Ovary (tissue), 9 donors: Measurements from ENCODE around the gene ARHGEF10L. TPM values are rescaled to one million over a fixed set of nuclear protein-coding genes. Genes with fewer than 3 reads are reported as not detected.

Source experiments
- DNase-seq, 5 donors: peaks; one replicate each; pipeline ENCODE4 v3.0.0-alpha.2; 2019 to 2020
- H3K27ac ChIP-seq, 2 donors: fragments of 200-600 bp; one replicate each; pipeline versions ENCODE4 v1.5.1 to v1.8.0; 2019 to 2022
- H3K27me3 ChIP-seq: fragments of 200-600 bp; one replicate; pipeline ENCODE4 v1.8.0; 2022
- H3K36me3 ChIP-seq: fragments of 200-600 bp; sonication (generic); one replicate; pipeline ENCODE4 v1.5.1; 2019
- H3K4me1 ChIP-seq: one replicate; pipeline ENCODE4 v1.8.1; 2013; ENCODE audit warnings: mild to moderate bottlenecking, moderate library complexity; ENCODE audit not compliant: insufficient read depth
- H3K4me3 ChIP-seq: fragments of 200-600 bp; sonication (generic); one replicate; pipeline ENCODE4 v1.5.1; 2017
- H3K9me3 ChIP-seq, 2 donors: fragments of 200-600 bp in 1 of 2; sonication (generic) in 1 of 2; one replicate each; pipeline versions ENCODE4 v1.5.1 to v1.8.1; 2013 to 2019; ENCODE audit warnings: mild to moderate bottlenecking in 1 of 2, moderate library complexity in 1 of 2
- EP300 ChIP-seq: sonication (generic); formaldehyde crosslinking; IDR thresholded peaks from one replicate; pipeline ENCODE4 v1.6.1; 2017; ENCODE audit warnings: antibody characterized with exemption
- POLR2A ChIP-seq: fragments of 450-650 bp; IDR thresholded peaks from one replicate; pipeline ENCODE4 v1.6.1; 2017; ENCODE audit warnings: antibody characterized with exemption, mild to moderate bottlenecking, moderate library complexity
- WGBS, 3 donors: extraction: QIAGEN DNeasy Blood & Tissue Kit in 1 of 3; methylation state at CpG; one replicate each; pipeline versions ENCODE4 v1.1.5 to v1.1.7; 2013 to 2017; 5-methylcytosine and 5-hydroxymethylcytosine counted together
- intact Hi-C, 4 donors: fragments of 100-400 bp; cut with DNase I; formaldehyde crosslinking; loops; one replicate each; pipeline versions ENCODE4 v1.11.0 to v1.15.1; 2022 to 2023
- polyA plus RNA-seq, 2 donors: library from polyadenylated mRNA; stranded (reverse); fragments of 200-250 nt in 1 of 2; fragments of 350-450 nt in 1 of 2; fragmentation: Illumina TruSeq in 1 of 2; extraction: RNeasy Lipid Tissue Mini Kit (QIAGEN cat#74804) in 1 of 2; gene quantifications; one replicate each; pipeline ENCODE4 v1.2.3, GENCODE V29; 2013 to 2014
- total RNA-seq, 7 donors: library from RNA; depleted of rRNA in 2 of 7; stranded (reverse); fragments of >200 nt in 2 of 7; fragmentation: NEBNext Ultra II Directional in 3 of 7; extraction: Animal tissue kit (Norgen Biotek cat#: 25700) in 3 of 7; gene quantifications; one replicate each; pipeline versions ENCODE4 v1.1.0 to v1.2.4, GENCODE V29; 2016 to 2023
- TF ChIP-seq, protein P1 (sequence below), 3 donors: fragments of 450-650 bp in 2 of 3; fragments of 200-600 bp in 1 of 3; IDR thresholded peaks; one replicate each; pipeline versions ENCODE4 v1.5.1 to v1.8.0; 2016 to 2022; ENCODE audit warnings: antibody characterized with exemption in 3 of 3, mild to moderate bottlenecking in 1 of 3
- donor health status: DM: no; HTN: no; CAD: no; lungs with moderate emphysema.
- donor health status: DM: no; HTN: no; CAD: no.
- donor health status: Bipolar disorder and iron deficiency.
- donor health status: DM: yes; HTN: yes; CAD: no.
- donor health status: DM: no; HTN: no; CAD: no.
- donor health status: DM: yes; HTN: yes; CAD: no.

The ARHGEF10L gene
- total and polyA plus RNA-seq, 9 donors, result 3.6 to 23.0 (median 18.3) TPM

DNA sequence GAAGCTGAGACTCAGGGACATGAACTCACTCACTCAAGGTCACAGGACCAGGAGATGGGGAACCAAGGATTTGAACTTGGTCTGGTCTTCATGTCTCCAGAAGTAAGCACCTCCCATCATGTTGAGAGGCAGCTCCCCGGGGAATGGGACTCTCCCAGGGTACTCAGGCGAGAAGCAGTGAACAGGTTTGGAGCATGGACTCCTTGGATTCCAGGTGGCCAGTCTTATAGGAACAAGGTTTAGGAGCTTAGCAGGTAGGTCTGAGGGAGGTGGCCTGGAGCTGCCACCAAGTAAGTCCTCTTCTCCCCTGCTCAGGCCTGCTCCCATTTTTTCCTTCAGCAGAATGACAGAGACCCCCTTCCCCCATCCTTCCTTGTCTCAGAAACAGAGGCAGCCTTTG lies 14.9 kb upstream of the ARHGEF10L start:
- whole genome bisulfite sequencing, 3 donors, result 89 to 94% (median 91%) methylated on average over 2 of the region's 2 CpGs
- Histone ChIP-seq H3K9me3 (no peaks in the 10 kb centered on the region), H3K27ac (no peak overlapping the region), H3K4me3 (no peak overlapping the region), H3K4me1 (peaks cover 3% of the 10 kb centered on the region), H3K36me3 (no peaks in the 10 kb centered on the region), H3K27me3 (no peaks in the 10 kb centered on the region)
- TF ChIP-seq, protein P1, sequence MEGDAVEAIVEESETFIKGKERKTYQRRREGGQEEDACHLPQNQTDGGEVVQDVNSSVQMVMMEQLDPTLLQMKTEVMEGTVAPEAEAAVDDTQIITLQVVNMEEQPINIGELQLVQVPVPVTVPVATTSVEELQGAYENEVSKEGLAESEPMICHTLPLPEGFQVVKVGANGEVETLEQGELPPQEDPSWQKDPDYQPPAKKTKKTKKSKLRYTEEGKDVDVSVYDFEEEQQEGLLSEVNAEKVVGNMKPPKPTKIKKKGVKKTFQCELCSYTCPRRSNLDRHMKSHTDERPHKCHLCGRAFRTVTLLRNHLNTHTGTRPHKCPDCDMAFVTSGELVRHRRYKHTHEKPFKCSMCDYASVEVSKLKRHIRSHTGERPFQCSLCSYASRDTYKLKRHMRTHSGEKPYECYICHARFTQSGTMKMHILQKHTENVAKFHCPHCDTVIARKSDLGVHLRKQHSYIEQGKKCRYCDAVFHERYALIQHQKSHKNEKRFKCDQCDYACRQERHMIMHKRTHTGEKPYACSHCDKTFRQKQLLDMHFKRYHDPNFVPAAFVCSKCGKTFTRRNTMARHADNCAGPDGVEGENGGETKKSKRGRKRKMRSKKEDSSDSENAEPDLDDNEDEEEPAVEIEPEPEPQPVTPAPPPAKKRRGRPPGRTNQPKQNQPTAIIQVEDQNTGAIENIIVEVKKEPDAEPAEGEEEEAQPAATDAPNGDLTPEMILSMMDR (IDR thresholded peaks at IDR 0.05), result no peak
- TF ChIP-seq EP300 (no peak), POLR2A (no peak)
- intact Hi-C loops, result loop anchor here in 1 of 4 donors (10.0 kb wide), 1 partner anchor 70 kb away; no protein-coding TSS in a partner anchor
- no peak for DNase-seq

DNA sequence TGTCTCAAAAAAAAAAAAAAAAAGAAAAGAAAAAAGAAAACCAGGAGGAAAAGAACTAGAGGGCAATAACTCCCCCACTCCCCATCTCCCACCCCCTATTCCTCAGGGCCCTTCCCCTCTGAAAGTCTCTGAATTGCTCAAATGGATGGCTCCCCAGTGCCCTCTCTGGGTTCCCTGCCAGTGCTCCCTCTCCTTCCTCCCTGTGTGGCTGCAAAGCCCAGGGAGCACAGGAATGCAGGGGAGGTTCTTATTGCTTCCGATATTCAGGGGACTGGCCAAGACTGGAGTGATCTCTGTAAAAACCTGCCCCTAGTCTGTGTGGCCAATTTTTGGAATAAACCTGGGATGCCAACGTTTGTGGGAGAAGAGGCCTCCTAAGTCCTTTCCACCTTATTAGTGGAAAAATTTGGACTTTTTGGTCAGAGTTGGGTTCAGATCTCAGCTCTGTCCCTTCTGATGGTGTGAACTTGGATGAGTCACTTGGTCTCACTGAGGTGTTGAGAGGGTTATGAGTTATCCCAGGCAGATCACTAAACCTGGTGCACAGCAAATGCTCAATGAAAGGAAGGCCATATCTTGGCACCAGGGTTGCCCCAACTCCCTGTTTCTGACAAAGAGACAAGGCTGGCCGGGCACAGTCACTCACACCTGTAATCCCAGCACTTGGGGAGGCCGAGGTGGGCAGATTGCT lies 13.4 kb upstream of the ARHGEF10L start:
- Histone ChIP-seq H3K27me3 (no peaks in the 10 kb centered on the region), H3K4me3 (no peak overlapping the region), H3K9me3 (no peaks in the 10 kb centered on the region), H3K4me1 (peaks cover 3% of the 10 kb centered on the region), H3K36me3 (no peaks in the 10 kb centered on the region), H3K27ac (no peak overlapping the region)
- TF ChIP-seq EP300 (no peak), POLR2A (no peak)
- TF ChIP-seq, protein P1 (IDR thresholded peaks at IDR 0.05), result no peak
- 52 to 55% (median 55%) methylated on average over 4 of the region's 4 CpGs for WGBS, 3 donors
- intact Hi-C loops, result loop anchor here in 1 of 4 donors (10.0 kb wide), 1 partner anchor 69 kb away; no protein-coding TSS in a partner anchor
- DNase-seq, result no peak

DNA sequence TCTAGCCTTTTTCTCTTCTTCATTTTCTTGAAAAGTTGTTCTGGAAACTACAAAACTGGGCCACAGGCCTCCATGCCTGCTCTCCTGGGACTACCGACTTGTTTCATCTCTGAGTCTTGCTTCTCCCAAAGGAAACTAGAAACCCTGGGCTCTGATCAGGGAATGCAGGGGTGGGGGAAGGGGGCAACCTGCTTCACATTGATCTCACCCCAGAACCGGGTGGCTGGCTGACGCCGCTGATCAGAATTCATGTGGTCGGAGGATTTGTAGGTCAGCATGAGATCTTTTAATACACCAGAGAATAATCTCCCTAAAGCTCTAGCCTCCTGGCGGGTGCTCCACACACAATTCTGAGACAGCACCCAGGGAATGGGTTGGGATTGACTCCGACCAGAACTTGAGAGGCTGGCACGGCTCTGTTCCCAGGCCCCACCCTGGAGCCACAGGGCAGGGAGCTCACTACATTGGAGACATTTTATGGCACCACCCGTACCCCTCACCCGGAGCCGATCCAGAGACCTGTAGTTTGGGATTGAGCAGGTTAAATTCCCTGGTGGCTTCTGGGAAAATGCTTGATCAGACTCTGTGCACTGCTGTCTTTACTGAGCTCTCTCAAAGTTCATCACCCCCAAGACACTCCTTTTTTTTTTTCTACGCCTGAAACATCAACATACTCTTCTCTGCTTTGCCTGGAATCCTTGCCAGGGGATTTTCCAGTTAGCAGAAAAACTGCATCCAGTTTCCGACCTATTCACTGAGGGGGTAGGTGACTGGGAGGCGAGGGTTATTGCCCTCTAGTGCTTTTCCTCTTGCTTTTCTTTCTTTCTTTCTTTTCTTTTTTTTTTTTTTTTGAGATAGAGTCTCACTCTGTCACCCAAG lies 12.2 kb upstream of the ARHGEF10L start:
- intact Hi-C loops, result loop anchor here in 1 of 4 donors (10.0 kb wide), 1 partner anchor 68 kb away; no protein-coding TSS in a partner anchor
- H3K27me3 ChIP-seq, result no peaks in the 10 kb centered on the region
- H3K36me3 ChIP-seq, result no peaks in the 10 kb centered on the region
- TF ChIP-seq, protein P1 (IDR thresholded peaks at IDR 0.05), result no peak
- TF ChIP-seq POLR2A (no peak), EP300 (no peak)
- H3K9me3 ChIP-seq, result no peaks in the 10 kb centered on the region
- H3K4me3 ChIP-seq, result no peak overlapping the region
- H3K27ac ChIP-seq, result peak overlapping the region; percentile 17 to 36
- H3K4me1 ChIP-seq, result peaks cover 9% of the 10 kb centered on the region
- peak in 2 of 5 donors; percentile 39 to 42 for DNase-seq
- WGBS, 3 donors, result 43 to 46% (median 44%) methylated on average over 14 of the region's 14 CpGs

DNA sequence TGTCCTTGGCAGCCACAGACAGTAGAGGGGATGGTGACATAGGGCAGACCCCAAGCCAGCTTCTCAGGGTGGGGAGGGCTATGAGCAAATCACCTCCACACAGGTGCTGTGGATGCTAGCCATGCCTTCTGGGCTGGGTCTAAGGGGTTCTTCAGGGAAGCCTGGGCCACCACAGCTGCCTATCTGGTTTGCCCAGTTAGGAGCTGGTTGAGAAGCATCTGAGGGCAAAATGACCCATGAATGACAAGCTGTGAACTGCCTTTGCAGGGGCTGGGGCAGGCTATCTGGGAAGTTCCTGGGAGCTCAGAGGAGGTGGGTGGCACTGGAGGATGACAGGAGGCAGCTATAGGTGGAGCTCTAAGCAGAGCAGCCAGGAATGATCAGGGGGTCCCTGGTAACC lies 10.1 kb upstream of the ARHGEF10L start:
- Histone ChIP-seq H3K4me1 (peaks cover 9% of the 10 kb centered on the region), H3K27ac (no peak overlapping the region), H3K36me3 (no peaks in the 10 kb centered on the region), H3K9me3 (no peaks in the 10 kb centered on the region), H3K4me3 (no peak overlapping the region), H3K27me3 (no peaks in the 10 kb centered on the region)
- no peak for DNase-seq
- TF ChIP-seq, protein P1 (IDR thresholded peaks at IDR 0.05), result no peak
- TF ChIP-seq EP300 (no peak), POLR2A (no peak)
- intact Hi-C loops, result loop anchor here in 1 of 4 donors (10.0 kb wide), 1 partner anchor 65 kb away; no protein-coding TSS in a partner anchor
